Measurements from ENCODE around the gene RPUSD3. TPM values are rescaled to one million over a fixed set of nuclear protein-coding genes. Genes with fewer than 3 reads are reported as not detected.

Gene RPUSD3
- total RNA-seq, 1 donor from 2014 or later = 43.5 TPM

- DNase-seq (ENCODE audit: low spot score) = no peak
- TF ChIP-seq CTCF (IDR thresholded peaks at IDR 0.05; ENCODE audit: unreplicated experiment) = no peak
- H3K9me3 Mint-ChIP-seq (ENCODE audit: unreplicated experiment) = no peaks in the 10 kb centered on the region
- peaks cover 6% of the 10 kb centered on the region for H3K4me1 Mint-ChIP-seq (ENCODE audit: unreplicated experiment)
- H3K27ac Mint-ChIP-seq (ENCODE audit: unreplicated experiment) = no peak overlapping the region
- H3K36me3 Mint-ChIP-seq (ENCODE audit: low read depth, unreplicated experiment) = peaks cover 4% of the 10 kb centered on the region
- H3K4me3 Mint-ChIP-seq (ENCODE audit: unreplicated experiment) = no peak overlapping the region
- no peaks in the 10 kb centered on the region for H3K27me3 Mint-ChIP-seq (ENCODE audit: unreplicated experiment)
These were observed 3.2 kb upstream of the RPUSD3 start for GRCh38 chr3:9846931-9847488.

GRCh38 chr3:9846231-9846630, 2.4 kb upstream of the RPUSD3 start:
- H3K4me1 Mint-ChIP-seq (ENCODE audit: unreplicated experiment) = peaks cover 9% of the 10 kb centered on the region
- DNase-seq (ENCODE audit: low spot score) = no peak
- no peak overlapping the region for H3K4me3 Mint-ChIP-seq (ENCODE audit: unreplicated experiment)
- no peaks in the 10 kb centered on the region for H3K27me3 Mint-ChIP-seq (ENCODE audit: unreplicated experiment)
- H3K36me3 Mint-ChIP-seq (ENCODE audit: low read depth, unreplicated experiment) = peaks cover 5% of the 10 kb centered on the region
- TF ChIP-seq CTCF (IDR thresholded peaks at IDR 0.05; ENCODE audit: unreplicated experiment) = no peak
- H3K27ac Mint-ChIP-seq (ENCODE audit: unreplicated experiment) = no peak overlapping the region
- no peaks in the 10 kb centered on the region for H3K9me3 Mint-ChIP-seq (ENCODE audit: unreplicated experiment)

DNA sequence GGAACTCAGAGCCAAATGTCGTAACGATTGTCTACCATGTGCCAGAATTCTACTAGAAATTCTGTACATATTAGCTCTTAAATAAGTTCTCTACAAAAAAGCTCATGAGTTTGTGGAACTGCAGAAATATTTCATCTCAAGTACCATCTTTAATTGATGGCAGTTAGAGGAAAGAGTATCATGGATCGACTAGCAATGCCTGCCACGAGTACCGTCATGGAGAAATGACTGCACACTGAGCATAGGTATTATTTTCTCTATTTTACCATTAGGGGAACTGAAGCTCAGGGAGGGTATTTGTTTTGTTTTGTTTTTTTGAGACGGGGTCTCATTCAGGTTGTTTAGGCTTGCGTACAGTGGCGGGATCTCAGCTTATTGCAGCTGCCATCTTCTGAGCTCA, 2.8 kb downstream of the RPUSD3 start:
- Mint-ChIP-seq H3K4me1 (ENCODE audit: unreplicated experiment) (peaks cover 16% of the 10 kb centered on the region), H3K9me3 (ENCODE audit: unreplicated experiment) (no peaks in the 10 kb centered on the region), H3K27ac (ENCODE audit: unreplicated experiment) (no peak overlapping the region), H3K36me3 (ENCODE audit: low read depth, unreplicated experiment) (peaks cover 12% of the 10 kb centered on the region), H3K4me3 (ENCODE audit: unreplicated experiment) (peak overlapping the region; percentile 2), H3K27me3 (ENCODE audit: unreplicated experiment) (peaks cover 3% of the 10 kb centered on the region)
- DNase-seq (ENCODE audit: low spot score) = no peak
- TF ChIP-seq CTCF (IDR thresholded peaks at IDR 0.05; ENCODE audit: unreplicated experiment) = no peak

DNA sequence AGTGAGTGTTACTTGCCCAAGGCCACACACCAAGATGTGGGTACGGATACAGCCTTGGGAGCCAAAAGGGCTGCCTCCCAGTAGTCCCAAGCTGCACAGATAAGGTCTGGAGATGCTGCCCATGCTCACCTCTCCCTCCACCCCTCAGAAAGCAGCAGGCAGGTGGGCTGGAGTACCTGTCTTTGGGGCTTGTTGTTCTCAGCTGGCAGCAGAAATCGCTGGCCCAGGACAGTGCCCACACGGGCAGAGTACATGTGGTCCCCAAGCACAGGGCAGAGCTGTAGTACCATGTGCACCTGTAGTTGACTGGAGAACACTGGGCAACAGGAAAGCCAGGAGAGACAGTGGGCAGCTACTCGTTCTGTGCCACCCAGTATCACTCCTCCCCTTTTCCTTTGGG, 5.0 kb downstream of the RPUSD3 start:
- TF ChIP-seq CTCF (IDR thresholded peaks at IDR 0.05; ENCODE audit: unreplicated experiment) = no peak
- Mint-ChIP-seq H3K4me1 (ENCODE audit: unreplicated experiment) (peaks cover 16% of the 10 kb centered on the region), H3K27ac (ENCODE audit: unreplicated experiment) (no peak overlapping the region), H3K27me3 (ENCODE audit: unreplicated experiment) (peaks cover 3% of the 10 kb centered on the region), H3K4me3 (ENCODE audit: unreplicated experiment) (no peak overlapping the region), H3K36me3 (ENCODE audit: low read depth, unreplicated experiment) (peaks cover 15% of the 10 kb centered on the region), H3K9me3 (ENCODE audit: unreplicated experiment) (no peaks in the 10 kb centered on the region)
- DNase-seq (ENCODE audit: low spot score) = no peak

DNA sequence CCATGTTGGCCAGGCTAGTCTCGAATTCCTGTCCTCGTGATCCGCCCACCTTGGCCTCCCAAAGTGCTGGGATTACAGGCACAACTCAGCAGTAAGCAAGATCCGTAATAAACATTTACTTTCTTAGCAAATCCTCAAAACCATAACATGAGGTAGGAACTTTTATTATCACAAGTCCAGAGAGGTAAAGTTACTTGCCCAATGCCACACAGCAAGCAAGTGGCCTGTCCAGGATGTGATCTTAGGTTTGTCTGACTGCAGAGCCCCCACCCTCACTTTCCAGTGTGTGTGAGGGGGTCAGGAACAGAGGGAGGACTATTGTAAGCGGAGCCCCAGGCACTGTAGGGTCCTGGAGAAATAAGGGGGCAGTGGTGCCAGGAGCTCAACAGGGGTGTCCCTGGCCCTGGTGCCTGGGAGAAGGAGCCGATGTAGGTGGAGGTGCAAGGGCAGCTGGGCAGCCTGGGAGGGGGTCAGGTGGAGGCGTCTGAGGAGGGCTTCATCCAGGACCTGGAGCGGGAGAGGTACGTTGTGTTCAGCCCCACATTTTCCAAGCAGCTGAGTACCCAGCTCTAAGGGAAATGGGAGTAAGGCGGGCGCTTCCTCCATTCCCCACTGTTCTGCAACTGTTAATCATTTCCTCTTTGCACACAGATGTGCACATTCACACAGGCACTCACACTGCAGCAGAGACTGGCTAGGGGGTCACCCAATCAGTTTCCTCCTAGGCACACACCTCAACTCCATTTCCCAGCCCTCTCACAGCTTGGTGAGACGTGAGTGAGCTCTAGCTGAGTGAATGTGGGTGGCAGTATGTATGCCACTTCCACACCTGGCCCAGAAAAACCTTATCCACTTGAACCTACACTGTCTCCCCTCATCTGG, 5.9 kb downstream of the RPUSD3 start:
- peak overlapping the region; percentile 56 for H3K4me3 Mint-ChIP-seq (ENCODE audit: unreplicated experiment)
- no peaks in the 10 kb centered on the region for H3K9me3 Mint-ChIP-seq (ENCODE audit: unreplicated experiment)
- no peak for TF ChIP-seq CTCF (IDR thresholded peaks at IDR 0.05; ENCODE audit: unreplicated experiment)
- peaks cover 16% of the 10 kb centered on the region for H3K4me1 Mint-ChIP-seq (ENCODE audit: unreplicated experiment)
- H3K27ac Mint-ChIP-seq (ENCODE audit: unreplicated experiment) = no peak overlapping the region
- H3K36me3 Mint-ChIP-seq (ENCODE audit: low read depth, unreplicated experiment) = peaks cover 15% of the 10 kb centered on the region
- DNase-seq (ENCODE audit: low spot score) = no peak
- H3K27me3 Mint-ChIP-seq (ENCODE audit: unreplicated experiment) = peaks cover 3% of the 10 kb centered on the region
